GM23338 (cell line): ENCODE data around the gene ADGRD1. TPM values are rescaled to one million over a fixed set of nuclear protein-coding genes. Genes with fewer than 3 reads are reported as not detected.

Experiments used
- ATAC-seq: fragments of 200-7000 bp; cut with Tn5 transposase; 3 replicates; pipeline ENCODE4 v1.9.1; 2020
- DNase-seq: peaks from one replicate; pipeline ENCODE4 v3.0.0-alpha.2; 2015; ENCODE audit warnings: low spot score
- H2AFZ ChIP-seq: fragments of 200-600 bp; sonication (generic); 2 replicates; pipeline ENCODE4 v1.8.0; 2016; ENCODE audit warnings: antibody characterized with exemption, mild to moderate bottlenecking, moderate library complexity
- H3F3A ChIP-seq: fragments of 200-600 bp; sonication (generic); replicated peaks from 2 replicates; pipeline ENCODE4 v1.8.0; 2017; ENCODE audit warnings: antibody characterized with exemption, mixed run types, low read depth
- H3K27ac ChIP-seq: fragments of 200-600 bp; sonication (generic); 2 replicates; pipeline ENCODE4 v1.6.1; 2016; ENCODE audit warnings: low read depth
- H3K27me3 ChIP-seq: fragments of 200-600 bp; sonication (generic); 2 replicates; pipeline ENCODE4 v1.8.0; 2016; ENCODE audit warnings: mild to moderate bottlenecking, mixed run types, moderate library complexity; ENCODE audit not compliant: insufficient read depth
- H3K36me3 ChIP-seq: fragments of 200-600 bp; sonication (generic); 2 replicates; pipeline ENCODE4 v1.8.0; 2016; ENCODE audit warnings: mild to moderate bottlenecking; ENCODE audit not compliant: insufficient read depth
- H3K4me1 ChIP-seq: fragments of 200-600 bp; sonication (generic); 2 replicates; pipeline ENCODE4 v1.8.0; 2016; ENCODE audit warnings: mild to moderate bottlenecking, moderate library complexity; ENCODE audit not compliant: insufficient read depth
- H3K4me2 ChIP-seq: fragments of 200-600 bp; sonication (generic); 2 replicates; pipeline ENCODE4 v1.7.1; 2017; ENCODE audit warnings: mixed run types
- H3K4me3 ChIP-seq: fragments of 200-600 bp; sonication (generic); 2 replicates; pipeline ENCODE4 v1.6.1; 2016; ENCODE audit warnings: mixed run types
- H3K79me2 ChIP-seq: fragments of 200-600 bp; sonication (generic); replicated peaks from 2 replicates; pipeline ENCODE4 v1.8.0; 2017; ENCODE audit warnings: mild to moderate bottlenecking; ENCODE audit not compliant: insufficient read depth
- H3K9me2 ChIP-seq: fragments of 200-600 bp; sonication (generic); 2 replicates; pipeline ENCODE4 v1.8.0; 2017; ENCODE audit not compliant: insufficient read depth
- H4K20me1 ChIP-seq: fragments of 200-600 bp; sonication (generic); replicated peaks from 2 replicates; pipeline ENCODE4 v1.8.0; 2017; ENCODE audit warnings: mild to moderate bottlenecking; ENCODE audit not compliant: insufficient read depth
- H3K27ac Mint-ChIP-seq: 2 replicates; pipeline ENCODE4 v1.8.0; 2020; ENCODE audit warnings: inconsistent platforms, mild to moderate bottlenecking, moderate library complexity, mixed read lengths
- H3K27me3 Mint-ChIP-seq: 3 replicates; pipeline ENCODE4 v1.8.0; 2022; ENCODE audit warnings: low read depth, mild to moderate bottlenecking, moderate library complexity, mixed read lengths, inconsistent platforms; ENCODE audit not compliant: insufficient read depth, poor library complexity
- H3K36me3 Mint-ChIP-seq: 3 replicates; pipeline ENCODE4 v1.8.0; 2021; ENCODE audit warnings: low read depth, mild to moderate bottlenecking, inconsistent platforms, moderate library complexity, mixed read lengths
- H3K4me1 Mint-ChIP-seq: 3 replicates; pipeline ENCODE4 v1.8.0; 2020; ENCODE audit warnings: mild to moderate bottlenecking, inconsistent platforms, mixed read lengths
- H3K4me3 Mint-ChIP-seq: 3 replicates; pipeline ENCODE4 v1.8.0; 2021; ENCODE audit warnings: moderate library complexity, mild to moderate bottlenecking, inconsistent platforms, mixed read lengths
- H3K9me3 Mint-ChIP-seq: 3 replicates; pipeline ENCODE4 v1.8.0; 2020; ENCODE audit warnings: moderate library complexity, mild to moderate bottlenecking, inconsistent platforms, mixed read lengths
- CREB1 ChIP-seq: fragments of 250-450 bp; sonication (Bioruptor Pico); IDR thresholded peaks from 2 replicates; pipeline ENCODE4 v1.5.0; 2020; ENCODE audit warnings: low read depth, mild to moderate bottlenecking, moderate library complexity
- EZH2 ChIP-seq: fragments of 200-600 bp; sonication (generic); IDR thresholded peaks from one replicate; pipeline ENCODE4 v1.8.0; 2017; ENCODE audit warnings: antibody characterized with exemption, mild to moderate bottlenecking, low read depth; ENCODE audit not compliant: unreplicated experiment
- EZH2phosphoT487 ChIP-seq: fragments of 200-600 bp; sonication (generic); IDR thresholded peaks from one replicate; pipeline ENCODE4 v1.8.1; 2018; ENCODE audit warnings: antibody characterized with exemption; ENCODE audit not compliant: unreplicated experiment
- JUNB ChIP-seq: IDR thresholded peaks from one replicate; pipeline ENCODE4 v1.6.1; 2016; ENCODE audit warnings: antibody characterized with exemption; ENCODE audit not compliant: unreplicated experiment
- NANOG ChIP-seq: IDR thresholded peaks from 2 replicates; pipeline ENCODE4 v1.6.1; 2016; ENCODE audit warnings: antibody characterized with exemption, borderline replicate concordance
- POLR2AphosphoS5 ChIP-seq: IDR thresholded peaks from 2 replicates; pipeline ENCODE4 v1.6.1; 2016; ENCODE audit warnings: antibody characterized with exemption, low read depth
- STAT1 ChIP-seq: IDR thresholded peaks from one replicate; pipeline ENCODE4 v1.6.1; 2016; ENCODE audit warnings: antibody characterized with exemption; ENCODE audit not compliant: unreplicated experiment
- ZNF114 ChIP-seq: fragments of 250-450 bp; sonication (Bioruptor Pico); IDR thresholded peaks from 2 replicates; pipeline ENCODE4 v1.5.0; 2020; ENCODE audit warnings: mild to moderate bottlenecking, moderate library complexity
- ZNF331 ChIP-seq: fragments of 250-450 bp; sonication (Bioruptor Pico); IDR thresholded peaks from 2 replicates; pipeline ENCODE4 v1.5.0; 2020; ENCODE audit warnings: low read depth, mild to moderate bottlenecking, moderate library complexity
- polyA plus RNA-seq: library from polyadenylated mRNA; unstranded; fragments of >200 nt; fragmentation: Nextera tagmentation; extraction: Ambion mirVana; gene quantifications from 2 replicates; pipeline ENCODE4 v1.2.1, GENCODE V29; 2016
- total RNA-seq: library from RNA; depleted of rRNA; stranded (reverse); fragments of >200 nt; shearing (Covaris generic); gene quantifications from 2 replicates; pipeline ENCODE4 v1.2.3, GENCODE V29; 2014
- TF ChIP-seq, protein P1 (sequence below): IDR thresholded peaks from one replicate; pipeline ENCODE4 v1.6.1; 2018; ENCODE audit warnings: antibody characterized with exemption; ENCODE audit not compliant: unreplicated experiment
- TF ChIP-seq, protein P2 (sequence below): fragments of 250-450 bp; sonication (Bioruptor Pico); IDR thresholded peaks from 2 replicates; pipeline ENCODE4 v1.5.0; 2020; ENCODE audit warnings: mild to moderate bottlenecking, moderate library complexity
- TF ChIP-seq, protein P3 (sequence below): IDR thresholded peaks from 2 replicates; pipeline ENCODE4 v1.6.1; 2016; ENCODE audit warnings: antibody characterized with exemption
- TF ChIP-seq, protein P4 (sequence below), 2 experiments: fragments of 200-600 bp in 1 of 2; sonication (generic) in 1 of 2; conservative IDR thresholded peaks; 2 replicates each; pipeline versions ENCODE4 v1.5.1 to v1.6.1; 2016 to 2017; ENCODE audit warnings: antibody characterized with exemption in 2 of 2, low read depth in 2 of 2, mild to moderate bottlenecking in 2 of 2, moderate library complexity in 1 of 2

The ADGRD1 gene
- total and polyA plus RNA-seq, 2 experiments from 2014 or later: 1.4 TPM; not detected in 1

DNA sequence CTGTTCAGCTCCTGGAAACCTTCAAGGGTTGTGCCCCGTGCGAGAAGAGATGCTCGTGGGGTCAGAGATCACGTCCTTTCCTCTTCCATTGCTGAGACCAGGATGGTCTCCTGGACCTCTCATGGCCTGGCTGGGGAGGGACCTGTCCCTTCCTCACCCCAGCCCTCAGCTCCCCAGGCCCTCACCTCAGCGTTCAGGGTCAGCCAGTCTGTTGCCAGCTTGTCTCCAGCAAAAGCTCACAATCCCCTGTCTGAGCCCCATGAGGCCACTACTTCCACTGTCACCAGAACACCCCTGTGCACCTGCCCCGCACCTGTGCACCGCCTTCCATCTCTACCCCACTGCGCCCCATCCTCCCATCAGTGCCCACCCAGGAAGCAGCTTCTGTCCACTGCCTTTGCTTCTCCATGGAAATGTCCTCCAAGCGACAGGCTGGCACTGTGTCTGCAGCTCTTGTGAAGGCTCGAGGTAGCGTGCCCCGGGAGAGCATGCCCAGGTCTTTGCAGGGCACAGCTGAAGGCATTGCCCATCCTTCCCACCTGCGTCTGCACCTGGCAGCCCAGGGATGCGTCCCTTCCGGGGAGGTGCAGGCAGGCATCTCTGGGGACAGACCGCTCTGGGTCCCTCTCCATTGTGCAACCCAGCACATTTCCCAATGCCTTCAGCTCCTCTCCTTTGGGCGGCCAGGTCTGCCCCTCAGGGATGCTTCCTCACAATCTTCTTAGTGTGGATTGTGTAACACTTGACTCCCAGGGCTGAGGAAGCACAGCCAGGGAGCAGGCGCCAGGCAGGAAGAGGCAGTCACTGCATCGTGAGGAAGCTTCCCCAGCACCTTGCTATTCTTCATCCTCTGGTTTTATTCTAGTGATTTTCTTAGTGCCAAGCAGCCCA is 179.6 kb downstream of the ADGRD1 start:
- DNase-seq: no peak
- H3K36me3 ChIP-seq: no peaks in the 10 kb centered on the region
- no peak overlapping the region for H3K4me2 ChIP-seq
- H3K27ac ChIP-seq: no peak overlapping the region
- H3K4me3 Mint-ChIP-seq: no peak overlapping the region
- TF ChIP-seq ZNF114 (CRISPR knock-in tag): no peak
- TF ChIP-seq, protein P1, sequence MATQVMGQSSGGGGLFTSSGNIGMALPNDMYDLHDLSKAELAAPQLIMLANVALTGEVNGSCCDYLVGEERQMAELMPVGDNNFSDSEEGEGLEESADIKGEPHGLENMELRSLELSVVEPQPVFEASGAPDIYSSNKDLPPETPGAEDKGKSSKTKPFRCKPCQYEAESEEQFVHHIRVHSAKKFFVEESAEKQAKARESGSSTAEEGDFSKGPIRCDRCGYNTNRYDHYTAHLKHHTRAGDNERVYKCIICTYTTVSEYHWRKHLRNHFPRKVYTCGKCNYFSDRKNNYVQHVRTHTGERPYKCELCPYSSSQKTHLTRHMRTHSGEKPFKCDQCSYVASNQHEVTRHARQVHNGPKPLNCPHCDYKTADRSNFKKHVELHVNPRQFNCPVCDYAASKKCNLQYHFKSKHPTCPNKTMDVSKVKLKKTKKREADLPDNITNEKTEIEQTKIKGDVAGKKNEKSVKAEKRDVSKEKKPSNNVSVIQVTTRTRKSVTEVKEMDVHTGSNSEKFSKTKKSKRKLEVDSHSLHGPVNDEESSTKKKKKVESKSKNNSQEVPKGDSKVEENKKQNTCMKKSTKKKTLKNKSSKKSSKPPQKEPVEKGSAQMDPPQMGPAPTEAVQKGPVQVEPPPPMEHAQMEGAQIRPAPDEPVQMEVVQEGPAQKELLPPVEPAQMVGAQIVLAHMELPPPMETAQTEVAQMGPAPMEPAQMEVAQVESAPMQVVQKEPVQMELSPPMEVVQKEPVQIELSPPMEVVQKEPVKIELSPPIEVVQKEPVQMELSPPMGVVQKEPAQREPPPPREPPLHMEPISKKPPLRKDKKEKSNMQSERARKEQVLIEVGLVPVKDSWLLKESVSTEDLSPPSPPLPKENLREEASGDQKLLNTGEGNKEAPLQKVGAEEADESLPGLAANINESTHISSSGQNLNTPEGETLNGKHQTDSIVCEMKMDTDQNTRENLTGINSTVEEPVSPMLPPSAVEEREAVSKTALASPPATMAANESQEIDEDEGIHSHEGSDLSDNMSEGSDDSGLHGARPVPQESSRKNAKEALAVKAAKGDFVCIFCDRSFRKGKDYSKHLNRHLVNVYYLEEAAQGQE: no peak
- no peak for TF ChIP-seq EZH2phosphoT487
- TF ChIP-seq, protein P2, sequence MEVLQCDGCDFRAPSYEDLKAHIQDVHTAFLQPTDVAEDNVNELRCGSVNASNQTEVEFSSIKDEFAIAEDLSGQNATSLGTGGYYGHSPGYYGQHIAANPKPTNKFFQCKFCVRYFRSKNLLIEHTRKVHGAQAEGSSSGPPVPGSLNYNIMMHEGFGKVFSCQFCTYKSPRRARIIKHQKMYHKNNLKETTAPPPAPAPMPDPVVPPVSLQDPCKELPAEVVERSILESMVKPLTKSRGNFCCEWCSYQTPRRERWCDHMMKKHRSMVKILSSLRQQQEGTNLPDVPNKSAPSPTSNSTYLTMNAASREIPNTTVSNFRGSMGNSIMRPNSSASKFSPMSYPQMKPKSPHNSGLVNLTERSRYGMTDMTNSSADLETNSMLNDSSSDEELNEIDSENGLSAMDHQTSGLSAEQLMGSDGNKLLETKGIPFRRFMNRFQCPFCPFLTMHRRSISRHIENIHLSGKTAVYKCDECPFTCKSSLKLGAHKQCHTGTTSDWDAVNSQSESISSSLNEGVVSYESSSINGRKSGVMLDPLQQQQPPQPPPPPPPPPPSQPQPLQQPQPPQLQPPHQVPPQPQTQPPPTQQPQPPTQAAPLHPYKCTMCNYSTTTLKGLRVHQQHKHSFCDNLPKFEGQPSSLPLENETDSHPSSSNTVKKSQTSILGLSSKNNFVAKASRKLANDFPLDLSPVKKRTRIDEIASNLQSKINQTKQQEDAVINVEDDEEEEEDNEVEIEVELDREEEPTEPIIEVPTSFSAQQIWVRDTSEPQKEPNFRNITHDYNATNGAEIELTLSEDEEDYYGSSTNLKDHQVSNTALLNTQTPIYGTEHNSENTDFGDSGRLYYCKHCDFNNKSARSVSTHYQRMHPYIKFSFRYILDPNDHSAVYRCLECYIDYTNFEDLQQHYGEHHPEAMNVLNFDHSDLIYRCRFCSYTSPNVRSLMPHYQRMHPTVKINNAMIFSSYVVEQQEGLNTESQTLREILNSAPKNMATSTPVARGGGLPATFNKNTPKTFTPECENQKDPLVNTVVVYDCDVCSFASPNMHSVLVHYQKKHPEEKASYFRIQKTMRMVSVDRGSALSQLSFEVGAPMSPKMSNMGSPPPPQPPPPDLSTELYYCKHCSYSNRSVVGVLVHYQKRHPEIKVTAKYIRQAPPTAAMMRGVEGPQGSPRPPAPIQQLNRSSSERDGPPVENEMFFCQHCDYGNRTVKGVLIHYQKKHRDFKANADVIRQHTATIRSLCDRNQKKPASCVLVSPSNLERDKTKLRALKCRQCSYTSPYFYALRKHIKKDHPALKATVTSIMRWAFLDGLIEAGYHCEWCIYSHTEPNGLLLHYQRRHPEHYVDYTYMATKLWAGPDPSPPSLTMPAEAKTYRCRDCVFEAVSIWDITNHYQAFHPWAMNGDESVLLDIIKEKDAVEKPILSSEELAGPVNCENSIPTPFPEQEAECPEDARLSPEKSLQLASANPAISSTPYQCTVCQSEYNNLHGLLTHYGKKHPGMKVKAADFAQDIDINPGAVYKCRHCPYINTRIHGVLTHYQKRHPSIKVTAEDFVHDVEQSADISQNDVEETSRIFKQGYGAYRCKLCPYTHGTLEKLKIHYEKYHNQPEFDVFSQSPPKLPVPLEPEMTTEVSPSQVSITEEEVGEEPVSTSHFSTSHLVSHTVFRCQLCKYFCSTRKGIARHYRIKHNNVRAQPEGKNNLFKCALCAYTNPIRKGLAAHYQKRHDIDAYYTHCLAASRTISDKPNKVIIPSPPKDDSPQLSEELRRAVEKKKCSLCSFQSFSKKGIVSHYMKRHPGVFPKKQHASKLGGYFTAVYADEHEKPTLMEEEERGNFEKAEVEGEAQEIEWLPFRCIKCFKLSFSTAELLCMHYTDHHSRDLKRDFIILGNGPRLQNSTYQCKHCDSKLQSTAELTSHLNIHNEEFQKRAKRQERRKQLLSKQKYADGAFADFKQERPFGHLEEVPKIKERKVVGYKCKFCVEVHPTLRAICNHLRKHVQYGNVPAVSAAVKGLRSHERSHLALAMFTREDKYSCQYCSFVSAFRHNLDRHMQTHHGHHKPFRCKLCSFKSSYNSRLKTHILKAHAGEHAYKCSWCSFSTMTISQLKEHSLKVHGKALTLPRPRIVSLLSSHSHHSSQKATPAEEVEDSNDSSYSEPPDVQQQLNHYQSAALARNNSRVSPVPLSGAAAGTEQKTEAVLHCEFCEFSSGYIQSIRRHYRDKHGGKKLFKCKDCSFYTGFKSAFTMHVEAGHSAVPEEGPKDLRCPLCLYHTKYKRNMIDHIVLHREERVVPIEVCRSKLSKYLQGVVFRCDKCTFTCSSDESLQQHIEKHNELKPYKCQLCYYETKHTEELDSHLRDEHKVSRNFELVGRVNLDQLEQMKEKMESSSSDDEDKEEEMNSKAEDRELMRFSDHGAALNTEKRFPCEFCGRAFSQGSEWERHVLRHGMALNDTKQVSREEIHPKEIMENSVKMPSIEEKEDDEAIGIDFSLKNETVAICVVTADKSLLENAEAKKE (CRISPR knock-in tag): no peak
- TF ChIP-seq, protein P3, sequence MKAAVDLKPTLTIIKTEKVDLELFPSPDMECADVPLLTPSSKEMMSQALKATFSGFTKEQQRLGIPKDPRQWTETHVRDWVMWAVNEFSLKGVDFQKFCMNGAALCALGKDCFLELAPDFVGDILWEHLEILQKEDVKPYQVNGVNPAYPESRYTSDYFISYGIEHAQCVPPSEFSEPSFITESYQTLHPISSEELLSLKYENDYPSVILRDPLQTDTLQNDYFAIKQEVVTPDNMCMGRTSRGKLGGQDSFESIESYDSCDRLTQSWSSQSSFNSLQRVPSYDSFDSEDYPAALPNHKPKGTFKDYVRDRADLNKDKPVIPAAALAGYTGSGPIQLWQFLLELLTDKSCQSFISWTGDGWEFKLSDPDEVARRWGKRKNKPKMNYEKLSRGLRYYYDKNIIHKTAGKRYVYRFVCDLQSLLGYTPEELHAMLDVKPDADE: no peak
- TF ChIP-seq NANOG: no peak
- no peak for TF ChIP-seq ZNF331 (CRISPR knock-in tag)
- TF ChIP-seq, protein P4, sequence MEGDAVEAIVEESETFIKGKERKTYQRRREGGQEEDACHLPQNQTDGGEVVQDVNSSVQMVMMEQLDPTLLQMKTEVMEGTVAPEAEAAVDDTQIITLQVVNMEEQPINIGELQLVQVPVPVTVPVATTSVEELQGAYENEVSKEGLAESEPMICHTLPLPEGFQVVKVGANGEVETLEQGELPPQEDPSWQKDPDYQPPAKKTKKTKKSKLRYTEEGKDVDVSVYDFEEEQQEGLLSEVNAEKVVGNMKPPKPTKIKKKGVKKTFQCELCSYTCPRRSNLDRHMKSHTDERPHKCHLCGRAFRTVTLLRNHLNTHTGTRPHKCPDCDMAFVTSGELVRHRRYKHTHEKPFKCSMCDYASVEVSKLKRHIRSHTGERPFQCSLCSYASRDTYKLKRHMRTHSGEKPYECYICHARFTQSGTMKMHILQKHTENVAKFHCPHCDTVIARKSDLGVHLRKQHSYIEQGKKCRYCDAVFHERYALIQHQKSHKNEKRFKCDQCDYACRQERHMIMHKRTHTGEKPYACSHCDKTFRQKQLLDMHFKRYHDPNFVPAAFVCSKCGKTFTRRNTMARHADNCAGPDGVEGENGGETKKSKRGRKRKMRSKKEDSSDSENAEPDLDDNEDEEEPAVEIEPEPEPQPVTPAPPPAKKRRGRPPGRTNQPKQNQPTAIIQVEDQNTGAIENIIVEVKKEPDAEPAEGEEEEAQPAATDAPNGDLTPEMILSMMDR (conservative IDR thresholded peaks at IDR 0.05; ENCODE audit: low read depth in 2 of 2): no peak
- no peak for TF ChIP-seq EZH2
- TF ChIP-seq POLR2AphosphoS5: no peak
- no peak for TF ChIP-seq STAT1
- no peak for TF ChIP-seq CREB1 (CRISPR knock-in tag)
- TF ChIP-seq JUNB: no peak
- H3K36me3 Mint-ChIP-seq: no peaks in the 10 kb centered on the region
- no peak overlapping the region; the same call in 1 of the 2 replicates for H3K27ac Mint-ChIP-seq
- H3K4me1 ChIP-seq: no peaks in the 10 kb centered on the region
- H4K20me1 ChIP-seq: no peaks in the 10 kb centered on the region
- H3F3A ChIP-seq: no peaks in the 10 kb centered on the region
- H3K27me3 ChIP-seq: no peaks in the 10 kb centered on the region
- H3K4me3 ChIP-seq: no peak overlapping the region
- H2AFZ ChIP-seq: no peak overlapping the region
- H3K9me3 Mint-ChIP-seq: 0 out of 3 replicates have a peak, but pooled peaks cover 3% of the 10 kb centered on the region
- H3K4me1 Mint-ChIP-seq: peaks cover 4% of the 10 kb centered on the region; the same call in 2 of the 3 replicates
- H3K27me3 Mint-ChIP-seq: peaks cover 6% of the 10 kb centered on the region
- H3K79me2 ChIP-seq: no peaks in the 10 kb centered on the region
- ATAC-seq: no peak
- H3K9me2 ChIP-seq: no peaks in the 10 kb centered on the region
